GM12875 (cell line): ENCODE results near the gene SLC66A2.

Source experiments
- H3K4me3 ChIP-seq: one replicate; pipeline ENCODE4 v1.5.1; 2011; ENCODE audit warnings: low read depth, low read length, control low read depth
- CTCF ChIP-seq: IDR thresholded peaks from 2 replicates; pipeline ENCODE4 v1.5.1; 2011; ENCODE audit warnings: low read depth, mild to moderate bottlenecking, control low read depth, inconsistent platforms, low read length, moderate library complexity, borderline replicate concordance; ENCODE audit not compliant: insufficient read depth

SLC66A2 gene

GRCh38 chr18:79949697-79950487 lies 1.6 kb downstream of the SLC66A2 start:
- TF ChIP-seq CTCF: no peak
- H3K4me3 ChIP-seq: peak overlapping the region; percentile 81

GRCh38 chr18:79948719-79949411 lies 2.6 kb downstream of the SLC66A2 start:
- TF ChIP-seq CTCF: no peak

GRCh38 chr18:79947881-79948610 lies 3.4 kb downstream of the SLC66A2 start:
- TF ChIP-seq CTCF: no peak
- no peak overlapping the region for H3K4me3 ChIP-seq

More at GRCh38 chr18:79948719-79949411, 2.6 kb downstream of the SLC66A2 start:
- no peak overlapping the region for H3K4me3 ChIP-seq

- TF ChIP-seq CTCF: no peak
- H3K4me3 ChIP-seq: no peak overlapping the region
Observed at GRCh38 chr18:79947054-79947755, 4.2 kb downstream of the SLC66A2 start.

- TF ChIP-seq CTCF: no peak
- H3K4me3 ChIP-seq: no peak overlapping the region
Observed at GRCh38 chr18:79945118-79946042, 6.1 kb downstream of the SLC66A2 start.

GRCh38 chr18:79944746-79945117 lies 6.7 kb downstream of the SLC66A2 start:
- TF ChIP-seq CTCF: no peak
- no peak overlapping the region for H3K4me3 ChIP-seq
